ENCODE data around the gene KRT7.
"Not testable (repeated sequence)": the region's sequence is repeated elsewhere in the genome, so short reads cannot be mapped to it uniquely, and the experiment has no call there.

KRT7 gene

GRCh38 chr12:52277486-52278245 is 44.6 kb downstream of the KRT7 start:
- in situ Hi-C loops (cut with MboI; ENCODE audit: low sequenced_read_pairs), result no loop called here

- in situ Hi-C loops (cut with MboI; ENCODE audit: low sequenced_read_pairs), result no loop called here
Observed at GRCh38 chr12:52278575-52279421, 45.8 kb downstream of the KRT7 start.

GRCh38 chr12:52279422-52280318 is 46.6 kb downstream of the KRT7 start:
- in situ Hi-C loops (cut with MboI; ENCODE audit: low sequenced_read_pairs), result no loop called here

GRCh38 chr12:52280319-52280795 is 47.3 kb downstream of the KRT7 start:
- in situ Hi-C loops (cut with MboI; ENCODE audit: low sequenced_read_pairs), result no loop called here

GRCh38 chr12:52280796-52281560 is 47.9 kb downstream of the KRT7 start:
- in situ Hi-C loops (cut with MboI; ENCODE audit: low sequenced_read_pairs), result no loop called here

- in situ Hi-C loops (cut with MboI; ENCODE audit: low sequenced_read_pairs), result no loop called here
Observed at GRCh38 chr12:52284562-52285171, 51.6 kb downstream of the KRT7 start.

GRCh38 chr12:52285172-52285745 is 52.2 kb downstream of the KRT7 start:
- in situ Hi-C loops (cut with MboI; ENCODE audit: low sequenced_read_pairs), result no loop called here

GRCh38 chr12:52285851-52286530 is 52.9 kb downstream of the KRT7 start:
- in situ Hi-C loops (cut with MboI; ENCODE audit: low sequenced_read_pairs), result no loop called here

- in situ Hi-C loops (cut with MboI; ENCODE audit: low sequenced_read_pairs), result not testable (repeated sequence)
Observed at GRCh38 chr12:52286857-52287785, 54.1 kb downstream of the KRT7 start.

- in situ Hi-C loops (cut with MboI; ENCODE audit: low sequenced_read_pairs), result not testable (repeated sequence)
Observed at GRCh38 chr12:52287816-52288805, 55.1 kb downstream of the KRT7 start.

GRCh38 chr12:52290483-52291134 is 57.6 kb downstream of the KRT7 start:
- in situ Hi-C loops (cut with MboI; ENCODE audit: low sequenced_read_pairs), result not testable (repeated sequence)

- in situ Hi-C loops (cut with MboI; ENCODE audit: low sequenced_read_pairs), result no loop called here
Observed at GRCh38 chr12:52291267-52291935, 58.4 kb downstream of the KRT7 start, which contains the start of gene KRT81. KRT81 (minus strand) TSS chr12:52291534; CDS start chr12:52291465, 69 bp downstream.

- in situ Hi-C loops (cut with MboI; ENCODE audit: low sequenced_read_pairs), result no loop called here
Observed at GRCh38 chr12:52293926-52294325, 60.9 kb downstream of the KRT7 start.

- in situ Hi-C loops (cut with MboI; ENCODE audit: low sequenced_read_pairs), result no loop called here
Observed at GRCh38 chr12:52294803-52295202, 61.8 kb downstream of the KRT7 start.

GRCh38 chr12:52295663-52296062 is 62.6 kb downstream of the KRT7 start:
- in situ Hi-C loops (cut with MboI; ENCODE audit: low sequenced_read_pairs), result no loop called here
